Thoracic aorta (tissue), 2 donors: Measurements from ENCODE around the gene PLCD3. TPM values are rescaled to one million over a fixed set of nuclear protein-coding genes. Genes with fewer than 3 reads are reported as not detected.

Experiments
- ATAC-seq: fragments of 150-250 bp; one replicate; pipeline ENCODE4 v1.8.0; 2017; ENCODE audit warnings: low read depth; ENCODE audit not compliant: insufficient number of reproducible peaks, low FRiP score
- DNase-seq: peaks from one replicate; pipeline ENCODE4 v3.0.0-alpha.2; 2020; ENCODE audit warnings: low spot score
- H3K27ac ChIP-seq, 2 donors: fragments of 200-600 bp; sonication (generic); 1 replicate in 1 of 2; 2 replicates in 1 of 2; pipeline ENCODE4 v1.5.1; 2016; ENCODE audit warnings: mild to moderate bottlenecking in 2 of 2, moderate library complexity in 2 of 2
- H3K27me3 ChIP-seq: fragments of 200-600 bp; sonication (generic); replicated peaks from 2 replicates; pipeline ENCODE4 v1.6.0; 2016; ENCODE audit warnings: mild to moderate bottlenecking; ENCODE audit not compliant: insufficient read depth
- H3K36me3 ChIP-seq: fragments of 200-600 bp; sonication (generic); one replicate; pipeline ENCODE4 v1.5.1; 2016
- H3K4me1 ChIP-seq, 2 donors: fragments of 200-600 bp; sonication (generic); 1 replicate in 1 of 2; 2 replicates in 1 of 2; pipeline versions ENCODE4 v1.5.1 to v1.6.0; 2016; ENCODE audit warnings: low read depth in 2 of 2, mild to moderate bottlenecking in 1 of 2; ENCODE audit not compliant: control insufficient read depth in 1 of 2
- H3K4me3 ChIP-seq: fragments of 200-600 bp; sonication (generic); 2 replicates; pipeline ENCODE4 v1.5.1; 2016; ENCODE audit warnings: mild to moderate bottlenecking
- H3K9me3 ChIP-seq: fragments of 200-600 bp; sonication (generic); 2 replicates; pipeline ENCODE4 v1.5.1; 2016
- CTCF ChIP-seq: fragments of 200-600 bp; sonication (generic); IDR thresholded peaks from one replicate; pipeline ENCODE4 v1.5.1; 2019; ENCODE audit warnings: antibody characterized with exemption
- total RNA-seq, 2 donors: library from RNA; depleted of rRNA; stranded (reverse); fragments of >200 nt; gene quantifications; one replicate each; pipeline versions ENCODE4 v1.1.0 to v1.2.3, GENCODE V29; 2016

Gene PLCD3
- total RNA-seq, 2 donors from 2014 or later: 79.3 to 116 TPM

GRCh38 chr17:45156242-45156641 lies 23.9 kb upstream of the PLCD3 start:
- Histone ChIP-seq H3K9me3 (no peaks in the 10 kb centered on the region), H3K4me3 (no peak overlapping the region), H3K4me1 (peaks cover 33 to 65% of the 10 kb centered on the region in 2 donors), H3K27ac (no peak overlapping the region), H3K36me3 (no peaks in the 10 kb centered on the region), H3K27me3 (no peaks in the 10 kb centered on the region)
- no peak for TF ChIP-seq CTCF
- DNase-seq: no peak
- no peak for ATAC-seq

- Histone ChIP-seq H3K4me1 (peaks cover 40 to 70% of the 10 kb centered on the region in 2 donors), H3K4me3 (no peak overlapping the region), H3K27ac (no peak overlapping the region), H3K36me3 (no peaks in the 10 kb centered on the region), H3K27me3 (no peaks in the 10 kb centered on the region), H3K9me3 (no peaks in the 10 kb centered on the region)
- no peak for ATAC-seq
- no peak for TF ChIP-seq CTCF
- DNase-seq: no peak
Observed at GRCh38 chr17:45155483-45155882, 23.2 kb upstream of the PLCD3 start.

GRCh38 chr17:45155029-45155428 lies 22.7 kb upstream of the PLCD3 start:
- ATAC-seq (no peak), DNase-seq (no peak)
- TF ChIP-seq CTCF: no peak
- Histone ChIP-seq H3K27ac (no peak overlapping the region), H3K4me1 (peaks cover 40 to 67% of the 10 kb centered on the region in 2 donors), H3K27me3 (no peaks in the 10 kb centered on the region), H3K9me3 (no peaks in the 10 kb centered on the region), H3K36me3 (no peaks in the 10 kb centered on the region), H3K4me3 (no peak overlapping the region)

GRCh38 chr17:45150911-45151809 lies 18.8 kb upstream of the PLCD3 start:
- DNase-seq: no peak
- no peaks in the 10 kb centered on the region for H3K9me3 ChIP-seq
- no peak for TF ChIP-seq CTCF
- ATAC-seq: no peak
- H3K36me3 ChIP-seq: no peaks in the 10 kb centered on the region
- H3K4me1 ChIP-seq: peaks cover 18 to 39% of the 10 kb centered on the region in 2 donors
- peak overlapping the region; percentile 2 to 23 for H3K27ac ChIP-seq
- no peaks in the 10 kb centered on the region for H3K27me3 ChIP-seq
- H3K4me3 ChIP-seq: peak overlapping the region; percentile 86

GRCh38 chr17:45149669-45150664 lies 17.7 kb upstream of the PLCD3 start:
- Histone ChIP-seq H3K27me3 (no peaks in the 10 kb centered on the region), H3K4me3 (peak overlapping the region; percentile 86), H3K27ac (peak overlapping the region; percentile 94 to 98), H3K4me1 (peaks cover 18 to 42% of the 10 kb centered on the region in 2 donors), H3K9me3 (no peaks in the 10 kb centered on the region), H3K36me3 (no peaks in the 10 kb centered on the region)
- no peak for TF ChIP-seq CTCF
- no peak for DNase-seq
- ATAC-seq: no peak
